ENCODE results near the gene LDLRAD3.

DNA sequence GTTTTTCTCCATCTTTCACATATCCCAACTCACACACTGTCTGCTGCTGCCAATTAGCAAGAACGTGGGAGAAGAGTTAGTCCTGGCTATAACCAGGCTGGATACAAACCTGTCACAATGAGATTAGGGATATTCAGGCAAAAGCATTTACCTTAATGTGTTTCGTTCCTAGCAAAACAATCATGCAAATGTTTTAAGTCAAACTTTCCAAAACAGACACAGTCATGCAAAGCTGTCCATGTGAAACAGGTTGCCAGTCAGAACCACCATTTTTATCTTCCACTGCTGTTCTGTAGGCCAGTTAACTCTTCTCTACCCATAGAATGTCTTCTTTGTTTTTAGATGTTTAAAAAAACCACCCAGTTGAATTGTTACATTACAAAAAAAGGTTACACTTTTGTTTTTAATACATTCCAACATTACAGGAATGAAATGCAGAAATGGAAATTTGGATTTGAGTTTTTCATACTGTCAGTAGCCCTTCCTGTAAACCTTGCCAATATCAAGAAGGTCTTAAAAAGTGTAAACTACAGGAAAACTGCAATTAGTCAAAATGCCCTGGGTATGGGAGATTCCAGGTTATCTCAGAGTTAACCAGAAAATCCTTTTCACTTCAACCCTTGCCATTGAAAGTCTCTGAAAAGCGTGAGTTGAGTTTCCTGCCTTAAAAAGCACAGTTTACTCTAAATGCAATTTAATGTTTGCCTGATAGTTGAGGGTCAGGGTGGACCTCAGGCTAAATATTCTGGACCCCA, 34.2 kb upstream of the LDLRAD3 start:
- TF ChIP-seq EZH2 (IDR thresholded peaks at IDR 0.05) = no peak
- TF ChIP-seq, protein P1, sequence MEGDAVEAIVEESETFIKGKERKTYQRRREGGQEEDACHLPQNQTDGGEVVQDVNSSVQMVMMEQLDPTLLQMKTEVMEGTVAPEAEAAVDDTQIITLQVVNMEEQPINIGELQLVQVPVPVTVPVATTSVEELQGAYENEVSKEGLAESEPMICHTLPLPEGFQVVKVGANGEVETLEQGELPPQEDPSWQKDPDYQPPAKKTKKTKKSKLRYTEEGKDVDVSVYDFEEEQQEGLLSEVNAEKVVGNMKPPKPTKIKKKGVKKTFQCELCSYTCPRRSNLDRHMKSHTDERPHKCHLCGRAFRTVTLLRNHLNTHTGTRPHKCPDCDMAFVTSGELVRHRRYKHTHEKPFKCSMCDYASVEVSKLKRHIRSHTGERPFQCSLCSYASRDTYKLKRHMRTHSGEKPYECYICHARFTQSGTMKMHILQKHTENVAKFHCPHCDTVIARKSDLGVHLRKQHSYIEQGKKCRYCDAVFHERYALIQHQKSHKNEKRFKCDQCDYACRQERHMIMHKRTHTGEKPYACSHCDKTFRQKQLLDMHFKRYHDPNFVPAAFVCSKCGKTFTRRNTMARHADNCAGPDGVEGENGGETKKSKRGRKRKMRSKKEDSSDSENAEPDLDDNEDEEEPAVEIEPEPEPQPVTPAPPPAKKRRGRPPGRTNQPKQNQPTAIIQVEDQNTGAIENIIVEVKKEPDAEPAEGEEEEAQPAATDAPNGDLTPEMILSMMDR (IDR thresholded peaks at IDR 0.05) = no peak
